Activated CD8-positive, alpha-beta T cell treated with anti-CD3 and anti-CD28 coated beads for 36 hours (primary cell): ENCODE data around the gene FXYD3. TPM values are rescaled to one million over a fixed set of nuclear protein-coding genes. Genes with fewer than 3 reads are reported as not detected.

Experiments
- ATAC-seq: fragments of 200-7000 bp; cut with Tn5 transposase; one replicate; pipeline ENCODE4 v1.10.0; 2021; ENCODE audit warnings: mild to moderate bottlenecking, moderate library complexity
- CTCF ChIA-PET: fragments of 350-600 bp; sonication (Branson Sonifier 250); formaldehyde crosslinking; loops from one replicate; lab custom pipeline; 2021; ENCODE audit warnings: antibody characterized with exemption; lab: Charles Lee
- POLR2A ChIA-PET: fragments of 350-600 bp; sonication (Branson Sonifier 250); formaldehyde crosslinking; loops from one replicate; lab custom pipeline; 2021; ENCODE audit warnings: antibody characterized with exemption; lab: Charles Lee
- DNase-seq: peaks from one replicate; pipeline ENCODE4 v3.0.0-alpha.2; 2020
- H3K27ac Mint-ChIP-seq: one replicate; pipeline ENCODE4 v1.8.0; 2021; ENCODE audit warnings: mild to moderate bottlenecking, mixed read lengths
- H3K27me3 Mint-ChIP-seq: one replicate; pipeline ENCODE4 v1.8.0; 2021; ENCODE audit warnings: mixed read lengths
- H3K36me3 Mint-ChIP-seq: one replicate; pipeline ENCODE4 v1.8.0; 2021; ENCODE audit warnings: low read depth, mixed read lengths
- H3K4me1 Mint-ChIP-seq: one replicate; pipeline ENCODE4 v1.8.0; 2021; ENCODE audit warnings: low read depth, mixed read lengths
- H3K4me3 Mint-ChIP-seq: one replicate; pipeline ENCODE4 v1.8.0; 2021; ENCODE audit warnings: mild to moderate bottlenecking, moderate library complexity, mixed read lengths
- H3K9me3 Mint-ChIP-seq: one replicate; pipeline ENCODE4 v1.8.0; 2021; ENCODE audit warnings: mixed read lengths
- CTCF ChIP-seq: fragments of 200-600 bp; IDR thresholded peaks from one replicate; pipeline ENCODE4 v1.8.0; 2022; ENCODE audit warnings: antibody characterized with exemption, mild to moderate bottlenecking
- intact Hi-C: fragments of 100-400 bp; cut with micrococcal nuclease; formaldehyde crosslinking; loops from one replicate; pipeline ENCODE4 v1.10.0; 2022
- total RNA-seq, 2 experiments: library from RNA; stranded (reverse); gene quantifications; one replicate each; pipeline ENCODE4 v1.2.3, GENCODE V29; 2021

The FXYD3 gene
- total RNA-seq, 2 experiments from 2014 or later, result not detected

- DNase-seq (no peak), ATAC-seq (no peak)
- TF ChIP-seq CTCF, result no peak
- Mint-ChIP-seq H3K9me3 (no peaks in the 10 kb centered on the region), H3K27me3 (no peaks in the 10 kb centered on the region), H3K36me3 (no peaks in the 10 kb centered on the region), H3K4me3 (no peak overlapping the region), H3K27ac (no peak overlapping the region), H3K4me1 (peaks cover 10% of the 10 kb centered on the region)
- ChIA-PET CTCF (interaction anchor here (2.3 kb wide), 1 partner anchor 56 kb away, joined by 12 read pairs; no protein-coding TSS in a partner anchor), POLR2A (no interaction called here)
- intact Hi-C loops, result no loop called here
Observed at GRCh38 chr19:35122687-35123551, 7.3 kb downstream of the FXYD3 start.

- H3K4me3 Mint-ChIP-seq, result peak overlapping the region; percentile 73
- H3K27me3 Mint-ChIP-seq, result no peaks in the 10 kb centered on the region
- ChIA-PET POLR2A (no interaction called here), CTCF (interaction anchor here (0.6 to 2.3 kb wide), 4 partner anchors 9 to 57 kb away, joined by 3 to 12 read pairs (median 8); no protein-coding TSS in a partner anchor)
- peaks cover 10% of the 10 kb centered on the region for H3K4me1 Mint-ChIP-seq
- no peaks in the 10 kb centered on the region for H3K9me3 Mint-ChIP-seq
- intact Hi-C loops, result no loop called here
- no peak for ATAC-seq
- no peak overlapping the region for H3K27ac Mint-ChIP-seq
- no peaks in the 10 kb centered on the region for H3K36me3 Mint-ChIP-seq
- TF ChIP-seq CTCF, result no peak
- no peak for DNase-seq
Observed at GRCh38 chr19:35123573-35123972, 8.0 kb downstream of the FXYD3 start.

- H3K36me3 Mint-ChIP-seq, result no peaks in the 10 kb centered on the region
- ATAC-seq (peak; percentile 99), DNase-seq (peak; percentile 85)
- H3K27ac Mint-ChIP-seq, result peak overlapping the region; percentile 43
- CTCF ChIA-PET, result interaction anchor here (0.6 to 2.3 kb wide), 10 partner anchors 8 to 60 kb away, joined by 3 to 12 read pairs (median 5); partner anchors contain the start of genes FXYD5 and LGI4
- intact Hi-C loops, result no loop called here
- H3K4me3 Mint-ChIP-seq, result peak overlapping the region; percentile 73
- H3K4me1 Mint-ChIP-seq, result peaks cover 10% of the 10 kb centered on the region
- no peaks in the 10 kb centered on the region for H3K9me3 Mint-ChIP-seq
- H3K27me3 Mint-ChIP-seq, result no peaks in the 10 kb centered on the region
- POLR2A ChIA-PET, result interaction anchor here (0.5 to 1.1 kb wide), 2 partner anchors 30 to 229 kb away, joined by 3 read pairs; partner anchors contain the start of gene FXYD5
- TF ChIP-seq CTCF, result no peak
Observed at GRCh38 chr19:35124098-35125060, 8.8 kb downstream of the FXYD3 start.

GRCh38 chr19:35125270-35125717 is 9.7 kb downstream of the FXYD3 start:
- ChIA-PET CTCF (interaction anchor here (1.2 to 2.3 kb wide), 6 partner anchors 9 to 61 kb away, joined by 3 to 12 read pairs (median 6); partner anchors contain the start of gene LGI4), POLR2A (interaction anchor here (0.5 to 1.1 kb wide), 3 partner anchors 29 to 228 kb away, joined by 3 read pairs; partner anchors contain the start of gene FXYD5)
- Mint-ChIP-seq H3K4me1 (peaks cover 10% of the 10 kb centered on the region), H3K4me3 (no peak overlapping the region), H3K9me3 (no peaks in the 10 kb centered on the region), H3K27ac (no peak overlapping the region), H3K36me3 (no peaks in the 10 kb centered on the region), H3K27me3 (no peaks in the 10 kb centered on the region)
- ATAC-seq, result no peak
- no peak for TF ChIP-seq CTCF
- no peak for DNase-seq
- intact Hi-C loops, result no loop called here
